ENCODE results near the gene FRYL.

The FRYL gene

DNA sequence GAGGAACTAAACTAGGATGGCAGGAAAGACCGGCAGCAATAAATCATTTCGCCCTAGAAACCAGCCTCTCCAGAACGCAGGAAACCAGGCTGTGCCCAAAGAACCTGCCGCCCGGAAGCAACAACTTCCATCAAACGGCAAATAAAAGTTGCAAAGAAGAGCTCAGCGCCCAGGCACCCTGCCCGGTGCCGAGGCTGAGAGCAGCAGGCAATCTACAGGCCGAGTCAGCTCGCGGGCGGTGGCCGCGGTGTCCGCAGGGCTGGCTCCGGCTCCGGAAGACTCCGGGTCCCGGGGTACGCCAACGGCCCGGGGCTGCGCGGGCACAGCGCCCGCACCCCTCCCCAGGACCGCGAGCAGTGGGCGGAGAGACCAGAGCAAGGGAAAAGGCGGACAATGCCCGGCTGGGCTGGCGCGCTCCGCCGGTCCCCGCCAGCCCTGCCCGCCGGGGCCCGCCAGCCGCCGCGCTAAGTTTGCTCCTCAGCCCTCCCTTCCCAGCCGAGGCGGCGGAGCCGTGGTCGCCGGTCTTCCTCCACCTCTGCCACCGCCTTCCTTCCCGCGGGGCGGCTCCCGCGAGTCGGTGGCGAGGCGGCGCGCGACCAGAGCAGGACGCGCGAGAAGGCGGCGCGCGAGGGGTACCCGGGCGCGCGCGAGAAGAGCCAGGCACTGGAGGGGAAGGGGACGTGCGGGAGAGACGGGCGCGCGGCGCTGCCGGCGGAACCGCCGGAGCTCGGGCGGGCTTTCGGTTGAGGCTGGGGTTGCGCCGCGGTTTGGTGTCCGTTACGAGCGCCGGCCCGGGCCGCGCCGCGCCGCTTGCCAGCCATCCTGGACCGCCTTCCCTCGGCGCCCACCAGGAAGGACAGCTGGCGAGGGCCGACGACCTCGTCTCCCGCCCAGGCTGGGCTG, 733 bp downstream of the FRYL start:
- TF ChIP-seq, protein P1, sequence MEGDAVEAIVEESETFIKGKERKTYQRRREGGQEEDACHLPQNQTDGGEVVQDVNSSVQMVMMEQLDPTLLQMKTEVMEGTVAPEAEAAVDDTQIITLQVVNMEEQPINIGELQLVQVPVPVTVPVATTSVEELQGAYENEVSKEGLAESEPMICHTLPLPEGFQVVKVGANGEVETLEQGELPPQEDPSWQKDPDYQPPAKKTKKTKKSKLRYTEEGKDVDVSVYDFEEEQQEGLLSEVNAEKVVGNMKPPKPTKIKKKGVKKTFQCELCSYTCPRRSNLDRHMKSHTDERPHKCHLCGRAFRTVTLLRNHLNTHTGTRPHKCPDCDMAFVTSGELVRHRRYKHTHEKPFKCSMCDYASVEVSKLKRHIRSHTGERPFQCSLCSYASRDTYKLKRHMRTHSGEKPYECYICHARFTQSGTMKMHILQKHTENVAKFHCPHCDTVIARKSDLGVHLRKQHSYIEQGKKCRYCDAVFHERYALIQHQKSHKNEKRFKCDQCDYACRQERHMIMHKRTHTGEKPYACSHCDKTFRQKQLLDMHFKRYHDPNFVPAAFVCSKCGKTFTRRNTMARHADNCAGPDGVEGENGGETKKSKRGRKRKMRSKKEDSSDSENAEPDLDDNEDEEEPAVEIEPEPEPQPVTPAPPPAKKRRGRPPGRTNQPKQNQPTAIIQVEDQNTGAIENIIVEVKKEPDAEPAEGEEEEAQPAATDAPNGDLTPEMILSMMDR (IDR thresholded peaks at IDR 0.05) = peak; percentile 33; the same call in 1 of the 2 replicates

DNA sequence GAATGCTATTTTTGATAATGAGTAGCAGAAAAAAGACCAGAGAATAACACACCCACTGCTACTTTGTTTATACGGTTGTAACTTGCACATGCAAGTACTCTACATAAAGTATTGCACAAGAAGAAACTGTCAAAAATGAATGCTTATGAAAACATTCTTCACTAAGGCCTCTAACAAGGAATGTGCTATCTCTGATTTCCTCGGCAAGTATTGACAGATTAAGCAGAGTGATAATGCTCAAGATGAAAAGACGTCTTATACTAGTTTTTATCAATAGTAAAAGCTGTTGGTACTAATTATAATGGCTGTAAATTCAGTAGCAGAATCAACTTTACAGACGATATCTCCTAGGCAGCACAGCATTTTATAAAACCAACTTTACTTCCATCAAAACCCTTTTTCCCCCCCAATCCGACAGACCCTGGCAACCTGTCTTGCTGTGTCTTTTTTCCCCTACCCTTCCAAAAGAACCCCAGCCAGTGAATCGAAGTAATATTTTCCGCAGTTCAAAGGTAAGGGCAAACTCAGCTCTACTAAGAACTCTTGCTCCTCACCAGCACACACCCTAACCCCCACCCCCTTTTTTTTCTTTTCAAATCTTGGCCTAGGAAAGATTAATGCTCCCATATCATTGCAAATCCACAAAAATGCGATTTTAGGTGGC, 1.5 kb downstream of the FRYL start:
- TF ChIP-seq, protein P1 (IDR thresholded peaks at IDR 0.05) = no peak

DNA sequence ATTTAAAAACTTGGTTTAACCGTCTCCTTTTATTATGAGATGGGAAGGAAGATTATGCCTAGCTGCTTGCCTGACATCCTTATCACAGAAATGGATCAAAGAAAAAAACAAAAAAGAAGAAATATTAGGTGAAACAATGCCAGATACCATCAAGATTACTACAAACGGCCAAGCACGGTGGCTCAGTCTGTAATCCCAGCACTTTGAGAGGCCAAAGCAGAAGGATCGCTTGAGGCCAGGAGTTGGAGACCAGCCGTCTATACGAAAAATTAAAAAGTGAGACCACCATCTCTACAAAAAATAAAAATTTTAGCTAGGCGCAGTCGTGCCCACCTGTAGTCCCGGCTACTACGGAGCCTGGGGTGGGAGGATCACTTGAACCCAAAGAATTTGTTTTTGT, 2.3 kb downstream of the FRYL start:
- TF ChIP-seq, protein P1 (IDR thresholded peaks at IDR 0.05) = no peak

DNA sequence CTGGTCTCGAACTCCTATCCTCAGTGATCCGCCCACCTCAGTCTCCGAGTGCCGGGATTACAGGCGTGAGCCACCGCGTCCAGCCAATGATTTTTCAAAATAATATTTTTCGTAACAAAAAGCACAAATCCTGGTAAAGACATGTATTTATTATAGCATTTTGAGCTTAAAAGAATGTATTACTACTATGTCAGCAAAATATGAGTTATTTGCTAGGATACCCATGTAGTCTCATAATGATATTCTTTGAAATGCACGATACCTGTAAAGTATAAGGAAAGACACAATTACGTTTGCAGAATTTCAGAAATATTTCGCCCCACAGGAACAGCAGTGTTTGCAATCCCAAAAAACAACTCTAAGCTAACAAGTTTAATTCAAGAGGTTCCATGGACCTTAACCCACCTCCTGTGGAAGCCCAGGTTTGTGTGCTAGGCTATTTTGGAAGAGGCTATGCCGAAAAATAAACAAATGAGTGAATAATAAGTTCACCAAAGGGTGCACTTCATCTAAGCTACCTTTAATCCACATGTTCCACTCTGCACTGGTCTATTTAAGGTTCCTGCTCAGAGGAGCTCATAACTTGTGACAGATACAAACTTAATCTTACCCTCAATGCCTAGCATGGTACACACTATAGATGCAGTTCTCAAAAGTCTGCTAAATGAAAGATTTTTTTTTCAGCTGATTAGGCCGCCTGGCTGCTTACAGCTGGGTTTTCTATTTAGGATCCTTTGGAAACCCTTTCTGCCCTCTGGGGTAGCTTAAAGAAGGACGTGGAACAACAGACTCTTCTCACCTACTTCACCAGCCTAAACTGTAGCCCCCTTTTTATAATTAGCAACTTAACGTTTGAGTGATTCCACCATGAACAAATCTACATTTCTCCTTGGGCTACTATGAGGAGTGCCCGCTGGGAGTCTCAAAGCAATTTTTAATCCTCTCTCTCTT, 5.0 kb downstream of the FRYL start:
- TF ChIP-seq, protein P1 (IDR thresholded peaks at IDR 0.05) = no peak

DNA sequence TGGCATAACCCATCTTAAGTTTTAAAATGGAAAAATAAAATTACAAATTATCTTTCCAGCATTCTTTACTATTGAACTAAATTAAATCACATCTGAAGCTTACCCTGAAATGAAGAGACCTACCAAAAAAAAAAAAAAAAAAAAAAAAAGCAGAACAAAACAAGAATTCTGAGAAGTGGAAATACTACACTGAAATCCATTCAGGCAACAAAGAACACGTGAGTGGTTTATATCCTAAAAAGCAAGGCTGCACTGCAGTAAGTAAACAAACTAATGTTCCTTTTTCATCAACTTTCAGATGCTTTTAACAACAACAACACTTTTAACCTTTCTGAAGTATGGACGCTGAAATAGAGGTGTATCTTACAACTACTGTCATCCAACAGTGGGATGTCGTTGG, 7.5 kb downstream of the FRYL start:
- TF ChIP-seq, protein P1 (IDR thresholded peaks at IDR 0.05) = no peak

DNA sequence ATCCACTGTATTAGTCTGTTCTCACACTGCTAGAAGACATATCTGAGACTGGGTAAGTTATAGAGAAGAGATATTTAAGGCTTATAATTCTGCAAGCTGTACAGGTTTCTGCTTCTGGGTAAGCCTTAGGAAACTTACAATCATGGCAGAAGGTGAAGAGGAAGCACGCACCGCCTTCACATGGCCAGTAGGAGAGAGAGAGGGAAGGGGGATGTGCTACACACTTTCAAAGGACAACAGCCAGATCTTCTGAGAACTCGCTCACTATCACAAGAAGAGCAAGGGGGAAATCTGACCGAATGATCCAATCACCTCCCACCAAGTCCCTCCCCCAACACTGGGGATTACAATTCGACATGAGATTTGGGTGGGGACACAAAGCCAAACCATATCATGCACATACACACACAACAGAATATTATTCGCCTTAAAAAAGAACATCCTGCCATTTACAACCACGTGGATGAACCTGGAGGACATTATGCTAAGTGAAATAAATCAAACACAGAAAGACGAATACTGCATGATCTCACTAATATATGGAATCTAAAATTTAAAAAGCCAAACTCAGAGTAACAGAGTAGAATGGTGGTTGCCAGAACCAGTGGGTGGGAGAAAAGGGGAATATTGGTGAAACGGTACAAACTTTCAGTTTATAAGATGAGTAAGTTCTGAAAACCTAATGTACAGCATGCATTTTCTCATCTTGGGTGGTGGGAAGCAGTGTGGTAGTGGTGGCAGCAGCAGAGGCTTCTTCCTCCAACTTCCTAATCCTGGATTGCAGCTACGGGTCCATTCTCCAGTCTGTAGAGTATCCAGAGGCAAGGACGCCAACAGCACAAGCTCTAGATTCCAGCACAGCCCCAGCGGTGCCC, 12.8 kb downstream of the FRYL start:
- TF ChIP-seq, protein P1 (IDR thresholded peaks at IDR 0.05) = no peak

All from LNCAP (cell line).